ENCODE results near the gene MEGF11.

MEGF11 gene

GRCh38 chr15:66039117-66039871 is 214.3 kb downstream of the MEGF11 start:
- H3K9me3 Mint-ChIP-seq, result no peaks in the 10 kb centered on the region
- ATAC-seq (replicated peaks), result no peak
- H3K27ac Mint-ChIP-seq, result no peak overlapping the region
- H3K27me3 Mint-ChIP-seq, result peaks cover 68 to 88% of the 10 kb centered on the region in 2 donors
- H3K4me1 Mint-ChIP-seq (ENCODE audit: low read depth in 2 of 2), result no peaks in the 10 kb centered on the region
- DNase-seq, result no peak
- H3K36me3 Mint-ChIP-seq (ENCODE audit: insufficient read depth), result no peaks in the 10 kb centered on the region
- no peak overlapping the region for H3K4me3 Mint-ChIP-seq

GRCh38 chr15:66038387-66039116 is 215.0 kb downstream of the MEGF11 start:
- ATAC-seq (replicated peaks) (no peak), DNase-seq (no peak)
- Mint-ChIP-seq H3K4me3 (no peak overlapping the region), H3K27ac (no peak overlapping the region), H3K27me3 (peaks cover 60 to 88% of the 10 kb centered on the region in 2 donors), H3K4me1 (ENCODE audit: low read depth in 2 of 2) (no peaks in the 10 kb centered on the region), H3K9me3 (no peaks in the 10 kb centered on the region), H3K36me3 (ENCODE audit: insufficient read depth) (no peaks in the 10 kb centered on the region)

GRCh38 chr15:66036859-66037258 is 216.7 kb downstream of the MEGF11 start:
- DNase-seq, result no peak
- H3K4me1 Mint-ChIP-seq (ENCODE audit: low read depth in 2 of 2), result no peaks in the 10 kb centered on the region
- no peak overlapping the region for H3K4me3 Mint-ChIP-seq
- no peak overlapping the region for H3K27ac Mint-ChIP-seq
- no peaks in the 10 kb centered on the region for H3K9me3 Mint-ChIP-seq
- ATAC-seq (replicated peaks), result no peak
- no peaks in the 10 kb centered on the region for H3K36me3 Mint-ChIP-seq (ENCODE audit: insufficient read depth)
- H3K27me3 Mint-ChIP-seq, result peaks cover 50 to 82% of the 10 kb centered on the region in 2 donors

- Mint-ChIP-seq H3K4me3 (no peak overlapping the region), H3K27ac (no peak overlapping the region), H3K27me3 (peaks cover 44 to 87% of the 10 kb centered on the region in 2 donors), H3K4me1 (ENCODE audit: low read depth in 2 of 2) (no peaks in the 10 kb centered on the region), H3K36me3 (ENCODE audit: insufficient read depth) (no peaks in the 10 kb centered on the region), H3K9me3 (no peaks in the 10 kb centered on the region)
- no peak for DNase-seq
- ATAC-seq (replicated peaks), result no peak
Observed at GRCh38 chr15:66035901-66036300, 217.6 kb downstream of the MEGF11 start.

- no peak overlapping the region for H3K4me3 Mint-ChIP-seq
- H3K4me1 Mint-ChIP-seq (ENCODE audit: low read depth in 2 of 2), result no peaks in the 10 kb centered on the region
- peaks cover 33 to 92% of the 10 kb centered on the region in 2 donors for H3K27me3 Mint-ChIP-seq
- no peaks in the 10 kb centered on the region for H3K36me3 Mint-ChIP-seq (ENCODE audit: insufficient read depth)
- no peaks in the 10 kb centered on the region for H3K9me3 Mint-ChIP-seq
- DNase-seq, result no peak
- no peak for ATAC-seq (replicated peaks)
- H3K27ac Mint-ChIP-seq, result no peak overlapping the region
Observed at GRCh38 chr15:66033143-66033542, 220.4 kb downstream of the MEGF11 start.

GRCh38 chr15:66032006-66032405 is 221.5 kb downstream of the MEGF11 start:
- DNase-seq (no peak), ATAC-seq (replicated peaks) (no peak)
- no peak overlapping the region for H3K4me3 Mint-ChIP-seq
- H3K9me3 Mint-ChIP-seq, result no peaks in the 10 kb centered on the region
- H3K4me1 Mint-ChIP-seq (ENCODE audit: low read depth in 2 of 2), result peaks cover 0 to 2% of the 10 kb centered on the region in 2 donors
- H3K27me3 Mint-ChIP-seq, result peaks cover 29 to 92% of the 10 kb centered on the region in 2 donors
- H3K36me3 Mint-ChIP-seq (ENCODE audit: insufficient read depth), result no peaks in the 10 kb centered on the region
- H3K27ac Mint-ChIP-seq, result no peak overlapping the region

GRCh38 chr15:66030650-66031049 is 222.9 kb downstream of the MEGF11 start:
- H3K27me3 Mint-ChIP-seq, result peaks cover 19 to 88% of the 10 kb centered on the region in 2 donors
- H3K4me1 Mint-ChIP-seq (ENCODE audit: low read depth in 2 of 2), result peaks cover 0 to 2% of the 10 kb centered on the region in 2 donors
- H3K36me3 Mint-ChIP-seq (ENCODE audit: insufficient read depth), result no peaks in the 10 kb centered on the region
- H3K9me3 Mint-ChIP-seq, result no peaks in the 10 kb centered on the region
- no peak overlapping the region for H3K27ac Mint-ChIP-seq
- no peak overlapping the region for H3K4me3 Mint-ChIP-seq
- DNase-seq (no peak), ATAC-seq (replicated peaks) (no peak)

GRCh38 chr15:66029650-66030049 is 223.9 kb downstream of the MEGF11 start:
- Mint-ChIP-seq H3K36me3 (ENCODE audit: insufficient read depth) (no peaks in the 10 kb centered on the region), H3K9me3 (no peaks in the 10 kb centered on the region), H3K27ac (no peak overlapping the region), H3K4me1 (ENCODE audit: low read depth in 2 of 2) (peaks cover 0 to 2% of the 10 kb centered on the region in 2 donors), H3K27me3 (peaks cover 29 to 89% of the 10 kb centered on the region in 2 donors), H3K4me3 (no peak overlapping the region)
- ATAC-seq (replicated peaks), result no peak
- DNase-seq, result no peak

GRCh38 chr15:66027268-66027805 is 226.2 kb downstream of the MEGF11 start:
- Mint-ChIP-seq H3K9me3 (no peaks in the 10 kb centered on the region), H3K36me3 (ENCODE audit: insufficient read depth) (no peaks in the 10 kb centered on the region), H3K27ac (peak overlapping the region in 1 of 2 donors; percentile 18), H3K4me1 (ENCODE audit: low read depth in 2 of 2) (peaks cover 0 to 2% of the 10 kb centered on the region in 2 donors), H3K27me3 (peaks cover 30 to 88% of the 10 kb centered on the region in 2 donors), H3K4me3 (no peak overlapping the region)
- no peak for DNase-seq
- ATAC-seq (replicated peaks), result no peak

- H3K27me3 Mint-ChIP-seq, result peaks cover 39 to 88% of the 10 kb centered on the region in 2 donors
- ATAC-seq (replicated peaks), result no peak
- DNase-seq, result no peak
- H3K27ac Mint-ChIP-seq, result no peak overlapping the region
- no peaks in the 10 kb centered on the region for H3K9me3 Mint-ChIP-seq
- no peaks in the 10 kb centered on the region for H3K36me3 Mint-ChIP-seq (ENCODE audit: insufficient read depth)
- H3K4me1 Mint-ChIP-seq (ENCODE audit: low read depth in 2 of 2), result peaks cover 0 to 2% of the 10 kb centered on the region in 2 donors
- no peak overlapping the region for H3K4me3 Mint-ChIP-seq
Observed at GRCh38 chr15:66025972-66026371, 227.6 kb downstream of the MEGF11 start.

GRCh38 chr15:66025015-66025452 is 228.5 kb downstream of the MEGF11 start:
- Mint-ChIP-seq H3K4me3 (no peak overlapping the region), H3K4me1 (ENCODE audit: low read depth in 2 of 2) (peaks cover 0 to 2% of the 10 kb centered on the region in 2 donors), H3K9me3 (no peaks in the 10 kb centered on the region), H3K27me3 (peaks cover 40 to 86% of the 10 kb centered on the region in 2 donors), H3K27ac (no peak overlapping the region), H3K36me3 (ENCODE audit: insufficient read depth) (no peaks in the 10 kb centered on the region)
- ATAC-seq (replicated peaks) (no peak), DNase-seq (no peak)

GRCh38 chr15:66024116-66024515 is 229.4 kb downstream of the MEGF11 start:
- H3K36me3 Mint-ChIP-seq (ENCODE audit: insufficient read depth), result no peaks in the 10 kb centered on the region
- peaks cover 0 to 2% of the 10 kb centered on the region in 2 donors for H3K4me1 Mint-ChIP-seq (ENCODE audit: low read depth in 2 of 2)
- ATAC-seq (replicated peaks) (no peak), DNase-seq (no peak)
- H3K27me3 Mint-ChIP-seq, result peaks cover 41 to 86% of the 10 kb centered on the region in 2 donors
- no peak overlapping the region for H3K4me3 Mint-ChIP-seq
- H3K27ac Mint-ChIP-seq, result no peak overlapping the region
- no peaks in the 10 kb centered on the region for H3K9me3 Mint-ChIP-seq

- ATAC-seq (replicated peaks) (no peak), DNase-seq (no peak)
- no peak overlapping the region for H3K4me3 Mint-ChIP-seq
- H3K27me3 Mint-ChIP-seq, result peaks cover 46 to 86% of the 10 kb centered on the region in 2 donors
- no peaks in the 10 kb centered on the region for H3K36me3 Mint-ChIP-seq (ENCODE audit: insufficient read depth)
- H3K27ac Mint-ChIP-seq, result no peak overlapping the region
- no peaks in the 10 kb centered on the region for H3K9me3 Mint-ChIP-seq
- peaks cover 0 to 2% of the 10 kb centered on the region in 2 donors for H3K4me1 Mint-ChIP-seq (ENCODE audit: low read depth in 2 of 2)
Observed at GRCh38 chr15:66023311-66023972, 230.1 kb downstream of the MEGF11 start.
